ENCODE results near the gene SCYGR6.

Gene SCYGR6

GRCh38 chr2:227720680-227721079 lies 3.9 kb downstream of the SCYGR6 start:
- Histone ChIP-seq H4K5ac (ENCODE audit: low read length) (no peak overlapping the region), H3K4me2 (ENCODE audit: low read length) (no peak overlapping the region), H2BK5ac (ENCODE audit: low read length) (no peak overlapping the region), H3K18ac (ENCODE audit: low read length) (no peak overlapping the region), H3K9ac (ENCODE audit: low read length) (no peak overlapping the region), H3K4me1 (ENCODE audit: control insufficient read depth, low read depth, low read length) (no peaks in the 10 kb centered on the region), H3K56ac (ENCODE audit: low read length) (no peak overlapping the region), H3K79me2 (ENCODE audit: control insufficient read depth, insufficient read depth, low read length) (no peaks in the 10 kb centered on the region), H3K4me3 (ENCODE audit: low read length) (no peak overlapping the region), H2BK15ac (replicated peaks; ENCODE audit: low read depth) (no peak overlapping the region), H2AK5ac (ENCODE audit: low read length) (no peak overlapping the region), H3K27me3 (ENCODE audit: insufficient read depth, low read length, poor library complexity) (no peaks in the 10 kb centered on the region), H3K4ac (ENCODE audit: low read depth, low read length) (no peak overlapping the region), H2BK120ac (ENCODE audit: low read depth, low read length) (no peak overlapping the region), H3K23ac (ENCODE audit: low read length) (no peak overlapping the region), H3K27ac (ENCODE audit: low read depth, low read length) (no peak overlapping the region), H3K36me3 (ENCODE audit: control insufficient read depth, insufficient read depth, low read length) (no peaks in the 10 kb centered on the region), H4K8ac (ENCODE audit: low read depth, low read length) (no peak overlapping the region), H3K79me1 (ENCODE audit: low read length) (no peaks in the 10 kb centered on the region)
- no peak for DNase-seq
- WGBS (ENCODE audit: extremely low coverage, insufficient coverage, low lambda C conversion rate): no CpG with 5 or more reads among the region's 4 CpGs

- DNase-seq: no peak
- Histone ChIP-seq H3K79me2 (ENCODE audit: control insufficient read depth, insufficient read depth, low read length) (no peaks in the 10 kb centered on the region), H3K4me3 (ENCODE audit: low read length) (no peak overlapping the region), H3K4ac (ENCODE audit: low read depth, low read length) (no peak overlapping the region), H2BK15ac (replicated peaks; ENCODE audit: low read depth) (no peak overlapping the region), H3K4me2 (ENCODE audit: low read length) (no peak overlapping the region), H3K79me1 (ENCODE audit: low read length) (no peaks in the 10 kb centered on the region), H3K56ac (ENCODE audit: low read length) (no peak overlapping the region), H2AK5ac (ENCODE audit: low read length) (no peak overlapping the region), H4K8ac (ENCODE audit: low read depth, low read length) (no peak overlapping the region), H3K27ac (ENCODE audit: low read depth, low read length) (no peak overlapping the region), H2BK120ac (ENCODE audit: low read depth, low read length) (no peak overlapping the region), H3K23ac (ENCODE audit: low read length) (no peak overlapping the region), H3K27me3 (ENCODE audit: insufficient read depth, low read length, poor library complexity) (no peaks in the 10 kb centered on the region), H3K9ac (ENCODE audit: low read length) (no peak overlapping the region), H3K36me3 (ENCODE audit: control insufficient read depth, insufficient read depth, low read length) (no peaks in the 10 kb centered on the region), H4K5ac (ENCODE audit: low read length) (no peak overlapping the region), H3K18ac (ENCODE audit: low read length) (no peak overlapping the region), H2BK5ac (ENCODE audit: low read length) (no peak overlapping the region), H3K4me1 (ENCODE audit: control insufficient read depth, low read depth, low read length) (no peaks in the 10 kb centered on the region)
- WGBS (ENCODE audit: extremely low coverage, insufficient coverage, low lambda C conversion rate): no CpG with 5 or more reads among the region's 4 CpGs
Observed at GRCh38 chr2:227719641-227720040, 4.9 kb downstream of the SCYGR6 start.

- peak; percentile 86 for DNase-seq
- H2BK120ac ChIP-seq (ENCODE audit: low read depth, low read length): no peak within 1 kb of the TSS
- H3K79me1 ChIP-seq (ENCODE audit: low read length): no peaks in the 10 kb centered on the region
- H3K4me1 ChIP-seq (ENCODE audit: control insufficient read depth, low read depth, low read length): no peaks in the 10 kb centered on the region
- no peaks in the 10 kb centered on the region for H3K79me2 ChIP-seq (ENCODE audit: control insufficient read depth, insufficient read depth, low read length)
- peak within 1 kb of the TSS; percentile 69 for H3K4me2 ChIP-seq (ENCODE audit: low read length)
- H4K8ac ChIP-seq (ENCODE audit: low read depth, low read length): no peak within 1 kb of the TSS
- H3K27me3 ChIP-seq (ENCODE audit: insufficient read depth, low read length, poor library complexity): no peaks in the 10 kb centered on the region
- no peak within 1 kb of the TSS for H2BK15ac ChIP-seq (replicated peaks; ENCODE audit: low read depth)
- no peak within 1 kb of the TSS for H3K27ac ChIP-seq (ENCODE audit: low read depth, low read length)
- H3K23ac ChIP-seq (ENCODE audit: low read length): no peak within 1 kb of the TSS
- H2AK5ac ChIP-seq (ENCODE audit: low read length): no peak within 1 kb of the TSS
- H3K18ac ChIP-seq (ENCODE audit: low read length): peak within 1 kb of the TSS; percentile 24
- H2BK5ac ChIP-seq (ENCODE audit: low read length): no peak within 1 kb of the TSS
- no peak within 1 kb of the TSS for H3K4ac ChIP-seq (ENCODE audit: low read depth, low read length)
- peak within 1 kb of the TSS; percentile 54 for H3K9ac ChIP-seq (ENCODE audit: low read length)
- no peak within 1 kb of the TSS for H4K5ac ChIP-seq (ENCODE audit: low read length)
- H3K4me3 ChIP-seq (ENCODE audit: low read length): peak within 1 kb of the TSS; percentile 61
- no peaks in the 10 kb centered on the region for H3K36me3 ChIP-seq (ENCODE audit: control insufficient read depth, insufficient read depth, low read length)
- H3K56ac ChIP-seq (ENCODE audit: low read length): peak within 1 kb of the TSS; percentile 75
- WGBS (ENCODE audit: extremely low coverage, insufficient coverage, low lambda C conversion rate): no CpG with 5 or more reads among the region's 35 CpGs
Observed at GRCh38 chr2:227717687-227718567, 6.6 kb downstream of the SCYGR6 start, which contains the start of gene SLC19A3. TSS of gene SLC19A3 (minus strand) at chr2:227718028. CDS start at chr2:227702318, 15,710 bp downstream.

GRCh38 chr2:227716501-227716900 lies 8.1 kb downstream of the SCYGR6 start:
- Histone ChIP-seq H3K4me1 (ENCODE audit: control insufficient read depth, low read depth, low read length) (no peaks in the 10 kb centered on the region), H3K23ac (ENCODE audit: low read length) (no peak overlapping the region), H4K5ac (ENCODE audit: low read length) (no peak overlapping the region), H2BK15ac (replicated peaks; ENCODE audit: low read depth) (no peak overlapping the region), H3K4ac (ENCODE audit: low read depth, low read length) (no peak overlapping the region), H3K4me2 (ENCODE audit: low read length) (no peak overlapping the region), H3K27ac (ENCODE audit: low read depth, low read length) (no peak overlapping the region), H2BK120ac (ENCODE audit: low read depth, low read length) (no peak overlapping the region), H3K56ac (ENCODE audit: low read length) (no peak overlapping the region), H3K9ac (ENCODE audit: low read length) (no peak overlapping the region), H3K27me3 (ENCODE audit: insufficient read depth, low read length, poor library complexity) (no peaks in the 10 kb centered on the region), H2AK5ac (ENCODE audit: low read length) (no peak overlapping the region), H3K4me3 (ENCODE audit: low read length) (no peak overlapping the region), H3K79me1 (ENCODE audit: low read length) (no peaks in the 10 kb centered on the region), H4K8ac (ENCODE audit: low read depth, low read length) (no peak overlapping the region), H3K36me3 (ENCODE audit: control insufficient read depth, insufficient read depth, low read length) (no peaks in the 10 kb centered on the region), H3K18ac (ENCODE audit: low read length) (no peak overlapping the region), H2BK5ac (ENCODE audit: low read length) (no peak overlapping the region), H3K79me2 (ENCODE audit: control insufficient read depth, insufficient read depth, low read length) (no peaks in the 10 kb centered on the region)
- no CpG with 5 or more reads among the region's 2 CpGs for WGBS (ENCODE audit: extremely low coverage, insufficient coverage, low lambda C conversion rate)
- no peak for DNase-seq

- no peak overlapping the region for H3K4me3 ChIP-seq (ENCODE audit: low read length)
- no peak for DNase-seq
- H2BK5ac ChIP-seq (ENCODE audit: low read length): no peak overlapping the region
- H4K8ac ChIP-seq (ENCODE audit: low read depth, low read length): no peak overlapping the region
- no peak overlapping the region for H2BK15ac ChIP-seq (replicated peaks; ENCODE audit: low read depth)
- no peak overlapping the region for H2BK120ac ChIP-seq (ENCODE audit: low read depth, low read length)
- no peaks in the 10 kb centered on the region for H3K36me3 ChIP-seq (ENCODE audit: control insufficient read depth, insufficient read depth, low read length)
- no peak overlapping the region for H3K27ac ChIP-seq (ENCODE audit: low read depth, low read length)
- no peaks in the 10 kb centered on the region for H3K27me3 ChIP-seq (ENCODE audit: insufficient read depth, low read length, poor library complexity)
- no peaks in the 10 kb centered on the region for H3K79me2 ChIP-seq (ENCODE audit: control insufficient read depth, insufficient read depth, low read length)
- H3K4ac ChIP-seq (ENCODE audit: low read depth, low read length): no peak overlapping the region
- H3K23ac ChIP-seq (ENCODE audit: low read length): no peak overlapping the region
- WGBS (ENCODE audit: extremely low coverage, insufficient coverage, low lambda C conversion rate): no CpG with 5 or more reads among the region's 1 CpG
- no peak overlapping the region for H3K9ac ChIP-seq (ENCODE audit: low read length)
- H3K4me1 ChIP-seq (ENCODE audit: control insufficient read depth, low read depth, low read length): no peaks in the 10 kb centered on the region
- no peak overlapping the region for H2AK5ac ChIP-seq (ENCODE audit: low read length)
- no peak overlapping the region for H3K56ac ChIP-seq (ENCODE audit: low read length)
- no peaks in the 10 kb centered on the region for H3K79me1 ChIP-seq (ENCODE audit: low read length)
- H4K5ac ChIP-seq (ENCODE audit: low read length): no peak overlapping the region
- H3K18ac ChIP-seq (ENCODE audit: low read length): no peak overlapping the region
- no peak overlapping the region for H3K4me2 ChIP-seq (ENCODE audit: low read length)
Observed at GRCh38 chr2:227713291-227713690, 11.3 kb downstream of the SCYGR6 start.

All from mesendoderm (in vitro differentiated cells).